Stimulated activated CD4-positive, alpha-beta T cell treated with anti-CD3 and anti-CD28 coated beads, TNF-alpha, amount 100 ng/mL, for 4 hours (primary cell): ENCODE measurements around the gene RUVBL2.
"Not testable (repeated sequence)": the region's sequence is repeated elsewhere in the genome, so short reads cannot be mapped to it uniquely, and the experiment has no call there.

Experiments used
- DNase-seq, 3 experiments: peaks; one replicate each; pipeline ENCODE4 v3.0.0-alpha.2; 2020; ENCODE audit warnings: low read depth in 3 of 3

RUVBL2 gene

GRCh38 chr19:49018388-49019241 is 24.9 kb downstream of the RUVBL2 start:
- not testable (repeated sequence) for DNase-seq

GRCh38 chr19:49019242-49019932 is 25.7 kb downstream of the RUVBL2 start:
- peak; percentile 32 to 58 (median 36) for DNase-seq

- no peak for DNase-seq
These were observed 26.7 kb downstream of the RUVBL2 start for GRCh38 chr19:49020342-49020741.

GRCh38 chr19:49020931-49021895 is 27.5 kb downstream of the RUVBL2 start:
- no peak for DNase-seq

- no peak for DNase-seq
These were observed 28.4 kb downstream of the RUVBL2 start for GRCh38 chr19:49022116-49022515.

GRCh38 chr19:49024233-49024632 is 30.5 kb downstream of the RUVBL2 start, which contains the start of gene CGB3:
Gene CGB3 (minus strand): TSS chr19:49024333. CDS start chr19:49023971, 362 bp downstream.
- DNase-seq = not testable (repeated sequence)

- DNase-seq = not testable (repeated sequence)
These were observed 31.4 kb downstream of the RUVBL2 start for GRCh38 chr19:49025088-49025487.

- DNase-seq = not testable (repeated sequence)
These were observed 31.9 kb downstream of the RUVBL2 start for GRCh38 chr19:49025599-49025998.

GRCh38 chr19:49028686-49029085 is 35.0 kb downstream of the RUVBL2 start:
- DNase-seq = not testable (repeated sequence)

- not testable (repeated sequence) for DNase-seq
These were observed 36.1 kb downstream of the RUVBL2 start for GRCh38 chr19:49029749-49030148.

GRCh38 chr19:49030323-49030722 is 36.6 kb downstream of the RUVBL2 start:
- not testable (repeated sequence) for DNase-seq

- not testable (repeated sequence) for DNase-seq
These were observed 38.1 kb downstream of the RUVBL2 start, which contains the start of gene CGB2 for GRCh38 chr19:49031642-49032301. Gene CGB2 (plus strand): TSS chr19:49031890. CDS start chr19:49032096, 206 bp downstream.

GRCh38 chr19:49036815-49037214 is 43.1 kb downstream of the RUVBL2 start, which contains the start of gene CGB1:
Gene CGB1 (minus strand): TSS chr19:49036895. CDS start chr19:49036711, 184 bp downstream.
- DNase-seq = not testable (repeated sequence)

- not testable (repeated sequence) for DNase-seq
These were observed 44.4 kb downstream of the RUVBL2 start for GRCh38 chr19:49038111-49038510.

- not testable (repeated sequence) for DNase-seq
These were observed 45.0 kb downstream of the RUVBL2 start for GRCh38 chr19:49038557-49039276.

- not testable (repeated sequence) for DNase-seq
These were observed 46.0 kb downstream of the RUVBL2 start for GRCh38 chr19:49039736-49040135.

- DNase-seq = no peak
These were observed 48.5 kb downstream of the RUVBL2 start for GRCh38 chr19:49042177-49042576.

- DNase-seq = not testable (repeated sequence)
These were observed 49.0 kb downstream of the RUVBL2 start for GRCh38 chr19:49042666-49043065.

GRCh38 chr19:49043548-49043947 is 49.9 kb downstream of the RUVBL2 start, which contains the start of gene CGB5:
Gene CGB5 (plus strand): TSS chr19:49043848. CDS start chr19:49044210, 362 bp downstream.
- not testable (repeated sequence) for DNase-seq

GRCh38 chr19:49049011-49049410 is 55.3 kb downstream of the RUVBL2 start, which contains the start of gene CGB8:
Gene CGB8 (minus strand): TSS chr19:49049111. CDS start chr19:49048739, 372 bp downstream.
- DNase-seq = not testable (repeated sequence)
